Measurements from ENCODE around the gene GINS1. TPM values are rescaled to one million over a fixed set of nuclear protein-coding genes. Genes with fewer than 3 reads are reported as not detected.

Gene GINS1
- total and polyA plus RNA-seq, 12 donors = 0.30 to 7.0 (median 1.2) TPM

DNA sequence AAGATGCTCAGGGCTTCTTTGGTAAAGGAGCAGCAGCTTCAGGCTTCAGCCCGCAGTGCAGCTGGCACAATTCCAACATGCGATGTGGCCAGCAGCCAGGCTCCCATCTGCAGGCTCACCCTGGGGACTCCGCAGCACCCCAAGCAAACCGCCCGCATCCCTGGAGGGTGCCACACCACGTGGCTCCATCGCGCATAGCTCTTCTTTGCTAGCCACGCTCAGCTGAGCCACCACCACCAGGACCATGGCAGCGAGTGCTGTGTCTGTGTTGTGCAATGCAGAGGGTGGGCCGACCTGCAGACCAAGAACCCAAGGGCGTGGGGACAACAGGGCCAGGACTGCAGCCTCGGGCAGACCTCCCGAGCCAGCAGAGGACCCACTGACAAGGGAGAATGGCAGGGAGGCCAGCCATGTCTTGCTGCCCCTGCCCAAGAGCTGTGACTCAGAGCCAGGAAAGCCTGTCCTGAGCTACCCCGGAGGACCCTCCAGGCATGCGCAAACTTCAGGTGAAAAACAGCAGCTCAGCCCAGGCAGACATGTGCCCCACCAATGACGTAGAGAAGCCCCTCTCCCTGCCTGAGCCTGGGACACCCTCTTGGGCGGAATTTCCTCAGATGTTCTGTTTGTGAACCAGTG is 87.8 kb downstream of the GINS1 start:
- no peak overlapping the region for H3K27ac ChIP-seq
- WGBS, 4 donors = 86 to 89% (median 88%) methylated on average over 17 to 18 of the region's 18 CpGs; no CpG with 5 or more reads in 1 of the 4 donors
- H3K4me3 ChIP-seq = no peak overlapping the region
- no peaks in the 10 kb centered on the region for H3K36me3 ChIP-seq (replicated peaks in 1 of 2)
- intact Hi-C loops (cut with DNase I) = loop anchor here in 1 of 2 donors (10.0 kb wide), 1 partner anchor 109 kb away; no protein-coding TSS in a partner anchor
- no peaks in the 10 kb centered on the region for H3K9me3 ChIP-seq (replicated peaks in 1 of 3)
- TF ChIP-seq POLR2A (IDR thresholded peaks at IDR 0.05) = no peak
- no peak for TF ChIP-seq CTCF (IDR thresholded peaks at IDR 0.05)
- H3K27me3 ChIP-seq = no peaks in the 10 kb centered on the region
- DNase-seq = no peak
- H3K4me1 ChIP-seq (replicated peaks in 1 of 2) = no peaks in the 10 kb centered on the region

GRCh38 chr20:25496165-25496967 is 88.9 kb downstream of the GINS1 start:
- TF ChIP-seq CTCF (IDR thresholded peaks at IDR 0.05) (no peak), POLR2A (IDR thresholded peaks at IDR 0.05) (no peak)
- intact Hi-C loops (cut with DNase I) = loop anchor here in 1 of 2 donors (10.0 kb wide), 1 partner anchor 108 kb away; no protein-coding TSS in a partner anchor
- 89 to 97% (median 92%) methylated on average over 9 to 14 of the region's 14 CpGs for WGBS, 4 donors
- Histone ChIP-seq H3K4me1 (replicated peaks in 1 of 2) (no peaks in the 10 kb centered on the region), H3K27ac (no peak overlapping the region), H3K9me3 (replicated peaks in 1 of 3) (no peaks in the 10 kb centered on the region), H3K27me3 (no peaks in the 10 kb centered on the region), H3K36me3 (replicated peaks in 1 of 2) (no peaks in the 10 kb centered on the region), H3K4me3 (no peak overlapping the region)
- DNase-seq = no peak

GRCh38 chr20:25496968-25497401 is 89.5 kb downstream of the GINS1 start:
- no peaks in the 10 kb centered on the region for H3K36me3 ChIP-seq (replicated peaks in 1 of 2)
- no peaks in the 10 kb centered on the region for H3K4me1 ChIP-seq (replicated peaks in 1 of 2)
- intact Hi-C loops (cut with DNase I) = loop anchor here in 1 of 2 donors (10.0 kb wide), 1 partner anchor 108 kb away; no protein-coding TSS in a partner anchor
- no peak overlapping the region for H3K4me3 ChIP-seq
- no peak overlapping the region for H3K27ac ChIP-seq
- peak in 4 of 7 donors; percentile 21 to 46 (median 35) for DNase-seq
- H3K27me3 ChIP-seq = no peaks in the 10 kb centered on the region
- 50 to 78% (median 74%) methylated on average over 1 to 9 of the region's 9 CpGs for WGBS, 4 donors
- H3K9me3 ChIP-seq (replicated peaks in 1 of 3) = no peaks in the 10 kb centered on the region
- TF ChIP-seq CTCF (IDR thresholded peaks at IDR 0.05) = no peak
- no peak for TF ChIP-seq POLR2A (IDR thresholded peaks at IDR 0.05)

GRCh38 chr20:25497586-25498279 is 90.3 kb downstream of the GINS1 start:
- Histone ChIP-seq H3K4me1 (replicated peaks in 1 of 2) (no peaks in the 10 kb centered on the region), H3K4me3 (no peak overlapping the region), H3K9me3 (replicated peaks in 1 of 3) (no peaks in the 10 kb centered on the region), H3K27me3 (no peaks in the 10 kb centered on the region), H3K36me3 (replicated peaks in 1 of 2) (no peaks in the 10 kb centered on the region), H3K27ac (no peak overlapping the region)
- 88 to 91% (median 89%) methylated on average over 12 to 22 of the region's 22 CpGs for WGBS, 4 donors
- DNase-seq = no peak
- intact Hi-C loops (cut with DNase I) = loop anchor here in 1 of 2 donors (10.0 kb wide), 1 partner anchor 107 kb away; no protein-coding TSS in a partner anchor
- no peak for TF ChIP-seq POLR2A (IDR thresholded peaks at IDR 0.05)
- TF ChIP-seq CTCF (IDR thresholded peaks at IDR 0.05) = no peak
